Nephron (organoid): ENCODE results near the gene COQ5.

Experiments
- H3K27ac Mint-ChIP-seq, 3 experiments: 2 replicates each; pipeline ENCODE4 v1.8.0; 2020; ENCODE audit warnings: mixed read lengths in 3 of 3, mild to moderate bottlenecking in 2 of 3, moderate library complexity in 1 of 3
- H3K27me3 Mint-ChIP-seq: 2 replicates; pipeline ENCODE4 v1.8.0; 2021; ENCODE audit warnings: low read depth, mild to moderate bottlenecking, moderate library complexity, mixed read lengths
- H3K36me3 Mint-ChIP-seq: 2 replicates; pipeline ENCODE4 v1.8.0; 2020; ENCODE audit warnings: low read depth, mixed read lengths
- H3K4me1 Mint-ChIP-seq: 2 replicates; pipeline ENCODE4 v1.8.0; 2020; ENCODE audit warnings: mixed read lengths
- H3K4me3 Mint-ChIP-seq, 3 experiments: 2 replicates each; pipeline ENCODE4 v1.8.0; 2020; ENCODE audit warnings: mild to moderate bottlenecking in 3 of 3, mixed read lengths in 3 of 3, moderate library complexity in 2 of 3
- H3K9me3 Mint-ChIP-seq: 2 replicates; pipeline ENCODE4 v1.8.0; 2020; ENCODE audit warnings: mixed read lengths
- CTCF ChIP-seq, 3 experiments: fragments of 200-600 bp; sonication (generic); IDR thresholded peaks; one replicate each; pipeline ENCODE4 v1.5.0; 2021; ENCODE audit warnings: antibody characterized with exemption in 3 of 3; ENCODE audit not compliant: unreplicated experiment in 3 of 3

The COQ5 gene

GRCh38 chr12:120540445-120540844 is 11.5 kb upstream of the COQ5 start:
- H3K36me3 Mint-ChIP-seq: peaks cover 37% of the 10 kb centered on the region
- H3K4me1 Mint-ChIP-seq: peaks cover 39% of the 10 kb centered on the region
- H3K4me3 Mint-ChIP-seq: no peak overlapping the region
- no peak for TF ChIP-seq CTCF (IDR thresholded peaks at IDR 0.05; ENCODE audit: unreplicated experiment in 3 of 3)
- no peaks in the 10 kb centered on the region for H3K27me3 Mint-ChIP-seq
- H3K27ac Mint-ChIP-seq: peak overlapping the region in 2 of 3 experiments; percentile 26 to 38
- no peaks in the 10 kb centered on the region for H3K9me3 Mint-ChIP-seq

GRCh38 chr12:120539303-120539702 is 10.3 kb upstream of the COQ5 start:
- Mint-ChIP-seq H3K36me3 (peaks cover 37% of the 10 kb centered on the region), H3K9me3 (no peaks in the 10 kb centered on the region), H3K4me1 (peaks cover 44% of the 10 kb centered on the region), H3K27me3 (no peaks in the 10 kb centered on the region), H3K27ac (peak overlapping the region; percentile 67 to 91 (median 70)), H3K4me3 (peak overlapping the region in 2 of 3 experiments; percentile 7 to 21)
- no peak for TF ChIP-seq CTCF (IDR thresholded peaks at IDR 0.05; ENCODE audit: unreplicated experiment in 3 of 3)

- Mint-ChIP-seq H3K4me1 (peaks cover 44% of the 10 kb centered on the region), H3K36me3 (peaks cover 37% of the 10 kb centered on the region), H3K27ac (peak overlapping the region; percentile 67 to 91 (median 70)), H3K27me3 (no peaks in the 10 kb centered on the region), H3K4me3 (peak overlapping the region; percentile 27 to 75 (median 51)), H3K9me3 (no peaks in the 10 kb centered on the region)
- no peak for TF ChIP-seq CTCF (IDR thresholded peaks at IDR 0.05; ENCODE audit: unreplicated experiment in 3 of 3)
Measured at GRCh38 chr12:120538281-120539156, 9.6 kb upstream of the COQ5 start.

- no peak for TF ChIP-seq CTCF (IDR thresholded peaks at IDR 0.05; ENCODE audit: unreplicated experiment in 3 of 3)
- Mint-ChIP-seq H3K4me3 (peak overlapping the region in 2 of 3 experiments; percentile 61 to 75), H3K4me1 (peaks cover 44% of the 10 kb centered on the region), H3K27ac (peak overlapping the region; percentile 67 to 91 (median 70)), H3K36me3 (peaks cover 36% of the 10 kb centered on the region), H3K27me3 (no peaks in the 10 kb centered on the region), H3K9me3 (no peaks in the 10 kb centered on the region)
Measured at GRCh38 chr12:120537856-120538220, 8.9 kb upstream of the COQ5 start.

GRCh38 chr12:120536064-120536791 is 7.3 kb upstream of the COQ5 start:
- no peak for TF ChIP-seq CTCF (IDR thresholded peaks at IDR 0.05; ENCODE audit: unreplicated experiment in 3 of 3)
- Mint-ChIP-seq H3K9me3 (no peaks in the 10 kb centered on the region), H3K27me3 (no peaks in the 10 kb centered on the region), H3K36me3 (peaks cover 33% of the 10 kb centered on the region), H3K4me1 (peaks cover 44% of the 10 kb centered on the region), H3K4me3 (peak overlapping the region; percentile 94 to 97 (median 97)), H3K27ac (peak overlapping the region; percentile 21 to 97 (median 72))
